GM18505 (cell line): ENCODE results near the gene PAK1.

ENCODE experiments used
- ATAC-seq: cut with Tn5 transposase; IDR thresholded peaks from one replicate; pipeline ENCODE4 v1.9.1; 2021; ENCODE audit not compliant: unreplicated experiment
- POLR2A ChIP-seq: IDR thresholded peaks from 4 replicates; pipeline ENCODE4 v1.6.1; 2011; ENCODE audit warnings: borderline replicate concordance; ENCODE audit not compliant: insufficient read depth, insufficient read length; ENCODE audit errors: extremely low read depth

PAK1 gene

GRCh38 chr11:77284476-77285468 is 189.1 kb downstream of the PAK1 start:
- no peak for TF ChIP-seq POLR2A
- no peak for ATAC-seq

- no peak for ATAC-seq
- TF ChIP-seq POLR2A = no peak
Measured at GRCh38 chr11:77283101-77283500, 190.8 kb downstream of the PAK1 start.

DNA sequence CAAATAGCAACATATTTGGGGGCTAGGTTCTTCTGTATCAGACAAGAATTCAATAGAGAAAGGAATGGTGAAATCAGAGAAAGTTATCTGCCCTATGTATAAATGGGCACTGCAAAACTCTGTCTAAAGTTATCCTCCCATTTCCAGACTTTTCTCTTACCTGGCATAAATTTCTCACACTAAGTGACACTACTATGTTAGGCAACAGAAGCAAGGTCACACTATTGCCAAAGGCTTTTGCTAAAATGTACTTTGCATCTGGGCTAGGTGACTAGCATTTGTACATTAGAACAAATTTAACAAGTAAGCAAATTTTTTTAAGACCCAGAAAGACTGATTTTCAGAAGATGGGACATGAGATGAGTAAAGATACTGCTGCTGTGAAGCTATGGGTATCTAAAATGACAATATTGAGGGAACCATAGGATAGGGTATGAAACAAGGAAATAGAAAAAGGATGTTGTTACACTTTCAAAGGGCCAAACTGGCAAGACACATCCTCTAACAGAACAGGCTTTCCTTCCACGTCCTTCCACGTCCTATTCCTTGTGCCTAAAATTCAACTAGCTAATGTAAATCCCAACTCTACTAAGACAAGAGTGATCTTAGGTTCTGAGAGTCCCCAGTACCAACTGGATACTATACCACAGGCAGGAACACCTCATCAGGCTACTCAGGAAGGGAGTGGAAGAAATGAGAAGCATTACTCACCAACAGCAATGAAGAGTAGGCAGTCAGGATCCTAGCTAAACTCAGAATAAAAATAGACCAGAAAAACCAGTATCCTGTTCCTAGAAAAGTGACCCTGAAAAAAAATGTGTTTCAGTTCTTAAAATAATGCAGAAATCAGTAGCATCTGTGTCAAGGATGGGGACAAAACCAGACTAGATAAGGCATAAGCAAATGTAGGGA is 195.0 kb downstream of the PAK1 start:
- TF ChIP-seq POLR2A = no peak
- ATAC-seq = no peak

- no peak for TF ChIP-seq POLR2A
- ATAC-seq = no peak
Measured at GRCh38 chr11:77276271-77276670, 197.6 kb downstream of the PAK1 start.
